GM19043 (cell line): ENCODE results near the gene PRUNE1.

Experiments
- ATAC-seq: cut with Tn5 transposase; IDR thresholded peaks from one replicate; pipeline ENCODE4 v1.9.1; 2021; ENCODE audit warnings: low read depth; ENCODE audit not compliant: unreplicated experiment

Gene PRUNE1

GRCh38 chr1:150976879-150977694 lies 31.2 kb upstream of the PRUNE1 start:
- no peak for ATAC-seq

- no peak for ATAC-seq
These were observed 28.9 kb upstream of the PRUNE1 start for GRCh38 chr1:150979092-150980056.

GRCh38 chr1:150981177-150981804 lies 27.0 kb upstream of the PRUNE1 start:
- no peak for ATAC-seq

GRCh38 chr1:150981805-150982712 lies 26.2 kb upstream of the PRUNE1 start, which contains the start of gene ANXA9:
ANXA9 (plus strand) TSS chr1:150982292; CDS start chr1:150983106, 814 bp downstream.
- ATAC-seq = no peak

- no peak for ATAC-seq
These were observed 22.9 kb upstream of the PRUNE1 start for GRCh38 chr1:150985179-150985825.

GRCh38 chr1:150987924-150988323 lies 20.3 kb upstream of the PRUNE1 start:
- ATAC-seq = no peak

- no peak for ATAC-seq
These were observed 15.6 kb upstream of the PRUNE1 start for GRCh38 chr1:150992626-150993025.

GRCh38 chr1:150994248-150994647 lies 14.0 kb upstream of the PRUNE1 start:
- no peak for ATAC-seq

GRCh38 chr1:150995460-150995859 lies 12.8 kb upstream of the PRUNE1 start:
- ATAC-seq = no peak

- no peak for ATAC-seq
These were observed 12.4 kb upstream of the PRUNE1 start for GRCh38 chr1:150995896-150996295.

- no peak for ATAC-seq
These were observed 10.9 kb upstream of the PRUNE1 start for GRCh38 chr1:150997126-150997872.

GRCh38 chr1:150997949-150998348 lies 10.3 kb upstream of the PRUNE1 start:
- no peak for ATAC-seq

GRCh38 chr1:150999051-150999674 lies 9.1 kb upstream of the PRUNE1 start:
- no peak for ATAC-seq

GRCh38 chr1:150999926-151000325 lies 8.3 kb upstream of the PRUNE1 start:
- ATAC-seq = no peak

- ATAC-seq = no peak
These were observed 7.8 kb upstream of the PRUNE1 start for GRCh38 chr1:151000408-151000807.

- ATAC-seq = no peak
These were observed 6.6 kb upstream of the PRUNE1 start for GRCh38 chr1:151001602-151002001.

- no peak for ATAC-seq
These were observed 6.2 kb upstream of the PRUNE1 start for GRCh38 chr1:151002051-151002450.

GRCh38 chr1:151002611-151003010 lies 5.6 kb upstream of the PRUNE1 start:
- no peak for ATAC-seq
